ENCODE data around the gene NEK10. TPM values are rescaled to one million over a fixed set of nuclear protein-coding genes. Genes with fewer than 3 reads are reported as not detected.

NEK10 gene
- total and polyA plus RNA-seq, 7 donors, result 0.44 to 20.3 (median 11.4) TPM; not detected in 2

GRCh38 chr3:27354161-27354560 lies 15.0 kb downstream of the NEK10 start:
- H3K9me3 ChIP-seq, result no peaks in the 10 kb centered on the region
- intact Hi-C loops (cut with DNase I), result no loop called here
- peaks cover 0 to 7% (median 0%) of the 10 kb centered on the region in 4 donors for H3K4me1 ChIP-seq
- no peaks in the 10 kb centered on the region for H3K27me3 ChIP-seq
- H3K27ac ChIP-seq, result no peak overlapping the region
- DNase-seq, result no peak
- 82 to 84% methylated on average over 5 of the region's 5 CpGs for WGBS, 2 donors
- peaks cover 0 to 4% (median 0%) of the 10 kb centered on the region in 4 donors for H3K36me3 ChIP-seq
- TF ChIP-seq, protein P1, sequence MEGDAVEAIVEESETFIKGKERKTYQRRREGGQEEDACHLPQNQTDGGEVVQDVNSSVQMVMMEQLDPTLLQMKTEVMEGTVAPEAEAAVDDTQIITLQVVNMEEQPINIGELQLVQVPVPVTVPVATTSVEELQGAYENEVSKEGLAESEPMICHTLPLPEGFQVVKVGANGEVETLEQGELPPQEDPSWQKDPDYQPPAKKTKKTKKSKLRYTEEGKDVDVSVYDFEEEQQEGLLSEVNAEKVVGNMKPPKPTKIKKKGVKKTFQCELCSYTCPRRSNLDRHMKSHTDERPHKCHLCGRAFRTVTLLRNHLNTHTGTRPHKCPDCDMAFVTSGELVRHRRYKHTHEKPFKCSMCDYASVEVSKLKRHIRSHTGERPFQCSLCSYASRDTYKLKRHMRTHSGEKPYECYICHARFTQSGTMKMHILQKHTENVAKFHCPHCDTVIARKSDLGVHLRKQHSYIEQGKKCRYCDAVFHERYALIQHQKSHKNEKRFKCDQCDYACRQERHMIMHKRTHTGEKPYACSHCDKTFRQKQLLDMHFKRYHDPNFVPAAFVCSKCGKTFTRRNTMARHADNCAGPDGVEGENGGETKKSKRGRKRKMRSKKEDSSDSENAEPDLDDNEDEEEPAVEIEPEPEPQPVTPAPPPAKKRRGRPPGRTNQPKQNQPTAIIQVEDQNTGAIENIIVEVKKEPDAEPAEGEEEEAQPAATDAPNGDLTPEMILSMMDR (IDR thresholded peaks at IDR 0.05), result no peak
- TF ChIP-seq POLR2A (IDR thresholded peaks at IDR 0.05), result no peak
- no peak for TF ChIP-seq EP300 (IDR thresholded peaks at IDR 0.05)
- TF ChIP-seq POLR2AphosphoS5 (IDR thresholded peaks at IDR 0.05), result no peak
- no peak overlapping the region for H3K4me3 ChIP-seq

GRCh38 chr3:27353221-27353620 lies 16.0 kb downstream of the NEK10 start:
- no peak overlapping the region for H3K4me3 ChIP-seq
- 91 to 92% methylated on average over 1 of the region's 1 CpG for WGBS, 2 donors
- peaks cover 0 to 4% (median 0%) of the 10 kb centered on the region in 4 donors for H3K36me3 ChIP-seq
- DNase-seq, result no peak
- no peaks in the 10 kb centered on the region for H3K27me3 ChIP-seq
- intact Hi-C loops (cut with DNase I), result no loop called here
- no peak overlapping the region for H3K27ac ChIP-seq
- H3K9me3 ChIP-seq, result no peaks in the 10 kb centered on the region
- TF ChIP-seq EP300 (IDR thresholded peaks at IDR 0.05), result no peak
- peaks cover 0 to 7% (median 0%) of the 10 kb centered on the region in 4 donors for H3K4me1 ChIP-seq

DNA sequence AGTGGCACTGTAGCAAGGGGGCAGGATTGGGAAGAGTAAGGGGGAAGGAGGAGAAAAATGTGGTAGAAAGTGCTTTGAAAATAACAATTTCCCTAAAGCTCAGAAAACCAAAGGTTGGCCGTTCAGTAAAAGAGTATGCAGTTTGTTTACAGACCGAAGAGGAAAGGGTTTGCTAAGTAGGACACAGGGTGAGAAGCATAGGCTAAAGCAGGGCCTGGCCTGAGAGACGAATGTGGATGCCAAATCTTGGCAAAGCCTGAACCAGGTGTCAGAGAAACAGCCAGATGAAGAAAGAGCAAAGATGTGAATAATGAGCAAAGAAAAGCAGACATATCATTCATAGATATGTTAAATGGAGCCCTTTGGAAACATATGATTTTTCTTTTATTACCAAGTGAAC lies 17.1 kb downstream of the NEK10 start:
- Histone ChIP-seq H3K9me3 (no peaks in the 10 kb centered on the region), H3K4me1 (peaks cover 0 to 7% (median 0%) of the 10 kb centered on the region in 4 donors), H3K36me3 (peaks cover 0 to 4% (median 0%) of the 10 kb centered on the region in 4 donors), H3K4me3 (no peak overlapping the region), H3K27me3 (no peaks in the 10 kb centered on the region), H3K27ac (no peak overlapping the region)
- intact Hi-C loops (cut with DNase I), result no loop called here
- 36 to 74% methylated on average over 3 of the region's 3 CpGs for WGBS, 2 donors
- TF ChIP-seq, protein P1 (IDR thresholded peaks at IDR 0.05), result no peak
- no peak for TF ChIP-seq EP300 (IDR thresholded peaks at IDR 0.05)
- no peak for TF ChIP-seq POLR2A (IDR thresholded peaks at IDR 0.05)
- no peak for TF ChIP-seq POLR2AphosphoS5 (IDR thresholded peaks at IDR 0.05)
- no peak for DNase-seq

GRCh38 chr3:27349832-27350231 lies 19.4 kb downstream of the NEK10 start:
- WGBS, 2 donors, result 83 to 88% methylated on average over 3 of the region's 3 CpGs
- Histone ChIP-seq H3K27ac (no peak overlapping the region), H3K36me3 (peaks cover 0 to 4% (median 0%) of the 10 kb centered on the region in 4 donors), H3K4me3 (no peak overlapping the region), H3K9me3 (no peaks in the 10 kb centered on the region), H3K27me3 (no peaks in the 10 kb centered on the region), H3K4me1 (peaks cover 0 to 7% (median 0%) of the 10 kb centered on the region in 4 donors)
- intact Hi-C loops (cut with DNase I), result no loop called here
- TF ChIP-seq EP300 (IDR thresholded peaks at IDR 0.05) (no peak), POLR2A (IDR thresholded peaks at IDR 0.05) (no peak), POLR2AphosphoS5 (IDR thresholded peaks at IDR 0.05) (no peak)
- TF ChIP-seq, protein P1 (IDR thresholded peaks at IDR 0.05), result no peak
- DNase-seq, result no peak

DNA sequence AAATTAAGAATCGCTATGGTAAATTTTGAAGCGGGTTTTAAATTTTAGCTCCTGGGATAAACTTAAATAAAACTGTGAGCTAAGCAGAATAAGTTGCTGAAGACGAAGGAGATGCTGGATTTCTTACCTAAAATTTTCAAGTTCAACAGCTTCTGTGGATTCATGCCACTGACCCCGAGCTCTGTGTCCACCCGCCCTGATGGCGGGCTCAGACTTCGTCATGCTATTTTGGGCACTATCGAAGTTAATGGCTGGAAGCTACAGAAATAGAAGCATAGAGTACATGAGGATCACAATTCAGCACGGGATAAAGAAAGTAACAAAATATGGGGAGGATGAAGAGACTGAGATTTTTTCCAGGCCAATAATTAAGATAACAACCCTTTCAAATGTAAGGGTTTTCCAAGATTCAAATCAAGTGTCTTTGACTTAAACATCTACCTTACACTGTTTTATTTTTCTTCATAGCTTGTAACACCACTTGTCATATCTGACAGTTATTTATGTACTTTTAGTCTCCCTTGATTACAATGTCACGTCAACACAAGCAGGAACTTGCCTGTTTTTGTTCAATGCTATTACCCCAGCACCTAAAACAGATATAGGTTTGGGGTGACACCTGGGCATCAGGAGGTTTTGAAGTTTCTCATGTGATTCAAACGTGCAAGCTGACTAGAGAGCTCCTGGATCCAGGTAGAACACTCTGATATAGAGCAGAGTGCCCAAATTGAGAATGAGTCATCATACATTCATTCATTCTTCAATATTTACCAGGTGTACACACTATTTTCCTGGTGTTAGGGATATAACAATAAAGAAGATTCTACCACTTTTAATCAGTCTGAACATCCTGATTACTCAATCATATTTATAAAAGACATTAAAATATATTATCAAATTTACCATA lies 23.0 kb downstream of the NEK10 start:
- H3K27ac ChIP-seq, result no peak overlapping the region
- no peaks in the 10 kb centered on the region for H3K9me3 ChIP-seq
- no peak for DNase-seq
- intact Hi-C loops (cut with DNase I), result no loop called here
- no peak for TF ChIP-seq POLR2A (IDR thresholded peaks at IDR 0.05)
- no peak for TF ChIP-seq EP300 (IDR thresholded peaks at IDR 0.05)
- TF ChIP-seq, protein P1 (IDR thresholded peaks at IDR 0.05), result no peak
- TF ChIP-seq POLR2AphosphoS5 (IDR thresholded peaks at IDR 0.05), result no peak
- 55 to 80% methylated on average over 11 of the region's 11 CpGs for WGBS, 2 donors
- no peaks in the 10 kb centered on the region for H3K27me3 ChIP-seq
- peaks cover 0 to 20% (median 9%) of the 10 kb centered on the region in 4 donors for H3K4me1 ChIP-seq
- no peaks in the 10 kb centered on the region for H3K36me3 ChIP-seq
- no peak overlapping the region for H3K4me3 ChIP-seq
